Kidney glomerular epithelial cell (primary cell): ENCODE results near the gene PPP4R2.

Source experiments
- DNase-seq: peaks from one replicate; lab custom pipeline; 2025; lab: John Stamatoyannopoulos, UW

PPP4R2 gene

GRCh38 chr3:73070675-73071575, 74.3 kb downstream of the PPP4R2 start:
- peak; percentile 5 for DNase-seq

GRCh38 chr3:73071952-73072351, 75.3 kb downstream of the PPP4R2 start:
- no peak for DNase-seq

GRCh38 chr3:73072634-73073033, 76.0 kb downstream of the PPP4R2 start:
- no peak for DNase-seq

- no peak for DNase-seq
Observed at GRCh38 chr3:73073091-73073707, 76.6 kb downstream of the PPP4R2 start.

- no peak for DNase-seq
Observed at GRCh38 chr3:73074781-73075180, 78.2 kb downstream of the PPP4R2 start.

- no peak for DNase-seq
Observed at GRCh38 chr3:73080216-73080966, 83.8 kb downstream of the PPP4R2 start.

- no peak for DNase-seq
Observed at GRCh38 chr3:73081140-73081539, 84.5 kb downstream of the PPP4R2 start.

GRCh38 chr3:73084170-73084569, 87.6 kb downstream of the PPP4R2 start:
- DNase-seq = no peak

GRCh38 chr3:73086071-73086494, 89.5 kb downstream of the PPP4R2 start:
- peak; percentile 33 for DNase-seq

GRCh38 chr3:73094129-73094528, 97.5 kb downstream of the PPP4R2 start:
- DNase-seq = no peak

GRCh38 chr3:73094951-73095350, 98.3 kb downstream of the PPP4R2 start:
- DNase-seq = no peak

GRCh38 chr3:73096169-73096568, 99.6 kb downstream of the PPP4R2 start:
- DNase-seq = no peak

GRCh38 chr3:73098026-73098425, 101.4 kb downstream of the PPP4R2 start:
- DNase-seq = no peak

- no peak for DNase-seq
Observed at GRCh38 chr3:73098873-73099272, 102.3 kb downstream of the PPP4R2 start.

GRCh38 chr3:73100741-73101559, 104.3 kb downstream of the PPP4R2 start:
- DNase-seq = peak; percentile 59

- DNase-seq = no peak
Observed at GRCh38 chr3:73101881-73102280, 105.3 kb downstream of the PPP4R2 start.

- no peak for DNase-seq
Observed at GRCh38 chr3:73107215-73107614, 110.6 kb downstream of the PPP4R2 start.

- no peak for DNase-seq
Observed at GRCh38 chr3:73107676-73108187, 111.1 kb downstream of the PPP4R2 start.

- DNase-seq = no peak
Observed at GRCh38 chr3:73108750-73109149, 112.1 kb downstream of the PPP4R2 start.

GRCh38 chr3:73110530-73110929, 113.9 kb downstream of the PPP4R2 start:
- no peak for DNase-seq

GRCh38 chr3:73114711-73115110, 118.1 kb downstream of the PPP4R2 start:
- DNase-seq = no peak

- DNase-seq = no peak
Observed at GRCh38 chr3:73115806-73116205, 119.2 kb downstream of the PPP4R2 start.
